Measurements from ENCODE around the gene NEURL1.

GRCh38 chr10:103510791-103511752 is 17.6 kb downstream of the NEURL1 start:
- TF ChIP-seq, protein P1, sequence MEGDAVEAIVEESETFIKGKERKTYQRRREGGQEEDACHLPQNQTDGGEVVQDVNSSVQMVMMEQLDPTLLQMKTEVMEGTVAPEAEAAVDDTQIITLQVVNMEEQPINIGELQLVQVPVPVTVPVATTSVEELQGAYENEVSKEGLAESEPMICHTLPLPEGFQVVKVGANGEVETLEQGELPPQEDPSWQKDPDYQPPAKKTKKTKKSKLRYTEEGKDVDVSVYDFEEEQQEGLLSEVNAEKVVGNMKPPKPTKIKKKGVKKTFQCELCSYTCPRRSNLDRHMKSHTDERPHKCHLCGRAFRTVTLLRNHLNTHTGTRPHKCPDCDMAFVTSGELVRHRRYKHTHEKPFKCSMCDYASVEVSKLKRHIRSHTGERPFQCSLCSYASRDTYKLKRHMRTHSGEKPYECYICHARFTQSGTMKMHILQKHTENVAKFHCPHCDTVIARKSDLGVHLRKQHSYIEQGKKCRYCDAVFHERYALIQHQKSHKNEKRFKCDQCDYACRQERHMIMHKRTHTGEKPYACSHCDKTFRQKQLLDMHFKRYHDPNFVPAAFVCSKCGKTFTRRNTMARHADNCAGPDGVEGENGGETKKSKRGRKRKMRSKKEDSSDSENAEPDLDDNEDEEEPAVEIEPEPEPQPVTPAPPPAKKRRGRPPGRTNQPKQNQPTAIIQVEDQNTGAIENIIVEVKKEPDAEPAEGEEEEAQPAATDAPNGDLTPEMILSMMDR (conservative IDR thresholded peaks at IDR 0.05), result no peak
- TF ChIP-seq ZFX (IDR thresholded peaks at IDR 0.05), result no peak

Measured in C4-2B (cell line).